ENCODE measurements around the gene HMX3.

HMX3 gene

GRCh38 chr10:123135415-123136141, at the start of gene HMX3:
Gene HMX3 (plus strand): TSS chr10:123135970. CDS start chr10:123136051, 81 bp downstream.
- DNase-seq, result peak; percentile 46

DNA sequence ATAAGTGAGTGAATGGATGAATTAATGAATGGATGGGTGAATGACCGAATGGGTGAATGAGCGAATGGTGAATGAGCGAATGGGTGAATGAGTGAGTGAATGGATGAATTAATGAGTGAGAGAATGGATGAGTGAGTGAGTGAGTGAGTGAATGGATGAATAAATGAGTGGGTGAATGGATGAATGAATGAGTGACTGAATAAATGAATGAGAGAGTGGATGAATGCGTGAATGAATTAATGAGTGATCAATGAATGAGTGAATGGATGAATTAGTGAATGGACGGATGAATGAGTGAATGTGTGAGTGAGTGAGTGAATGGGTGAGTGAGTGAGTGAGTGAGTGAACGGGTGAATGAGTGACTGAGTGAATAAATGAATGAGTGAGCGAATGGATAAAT, 49.5 kb upstream of the HMX3 start:
- DNase-seq, result no peak

- no peak for DNase-seq
Measured at GRCh38 chr10:123087348-123087747, 48.4 kb upstream of the HMX3 start.

- DNase-seq, result no peak
Measured at GRCh38 chr10:123087786-123088185, 48.0 kb upstream of the HMX3 start.

GRCh38 chr10:123092635-123093414, 42.9 kb upstream of the HMX3 start:
- no peak for DNase-seq

DNA sequence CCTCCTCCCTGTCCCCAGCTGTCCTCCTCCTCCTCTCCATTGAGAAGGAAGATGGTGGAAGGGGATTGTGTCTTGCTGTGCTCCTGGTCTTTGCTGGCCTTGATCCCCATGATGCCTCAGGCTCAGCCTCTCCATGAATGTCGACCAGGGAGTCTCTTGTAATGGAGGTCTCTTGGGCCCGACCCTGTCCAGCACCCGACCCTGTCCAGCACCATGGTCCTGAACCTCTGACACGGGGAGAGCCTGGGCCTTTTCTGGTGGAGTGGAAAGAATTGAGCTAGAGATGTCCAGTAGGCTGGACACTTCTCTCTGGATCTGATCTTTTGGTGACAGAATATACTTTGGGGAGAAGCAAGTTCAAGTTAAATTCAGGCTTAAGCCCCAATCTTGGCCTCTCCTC, 42.3 kb upstream of the HMX3 start:
- no peak for DNase-seq

DNA sequence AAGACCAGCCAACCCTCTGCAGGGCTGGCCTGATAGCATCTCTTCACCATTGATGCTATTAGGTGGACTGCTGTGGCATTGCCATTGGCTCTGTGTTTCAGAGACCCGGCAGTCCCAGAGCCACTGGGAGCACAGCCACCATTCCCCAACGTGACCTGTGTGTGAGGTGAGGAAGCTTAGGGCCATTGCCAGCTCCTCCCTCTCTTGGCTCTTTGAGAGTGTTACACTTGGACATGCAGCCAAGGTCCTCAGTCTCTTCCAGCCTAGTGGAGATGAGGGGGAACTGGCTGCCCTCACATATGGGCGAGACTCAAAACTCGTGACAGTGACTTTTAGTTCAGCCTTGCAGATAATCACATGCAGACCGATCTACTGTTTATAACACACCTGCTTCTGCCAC, 39.3 kb upstream of the HMX3 start:
- no peak for DNase-seq

DNA sequence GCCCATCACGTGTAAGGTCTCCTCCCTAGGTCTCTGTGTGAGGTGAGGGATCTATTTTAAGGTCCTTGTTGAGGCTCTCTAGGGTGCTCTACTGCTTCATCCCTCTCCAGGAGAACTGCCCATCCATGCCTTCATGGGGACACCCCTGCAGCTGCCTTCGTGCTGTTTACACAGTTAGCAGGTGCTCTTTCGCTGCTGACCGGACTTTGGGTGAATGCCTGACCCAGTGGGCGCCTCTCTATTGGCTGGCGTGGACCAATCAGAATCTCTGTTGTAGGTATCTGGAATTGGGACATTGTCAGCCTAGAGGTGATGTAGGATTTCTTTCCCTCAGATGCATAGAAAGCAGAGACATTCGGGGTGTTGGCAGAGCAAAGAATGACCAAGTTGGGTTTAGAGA, 38.7 kb upstream of the HMX3 start:
- no peak for DNase-seq

DNA sequence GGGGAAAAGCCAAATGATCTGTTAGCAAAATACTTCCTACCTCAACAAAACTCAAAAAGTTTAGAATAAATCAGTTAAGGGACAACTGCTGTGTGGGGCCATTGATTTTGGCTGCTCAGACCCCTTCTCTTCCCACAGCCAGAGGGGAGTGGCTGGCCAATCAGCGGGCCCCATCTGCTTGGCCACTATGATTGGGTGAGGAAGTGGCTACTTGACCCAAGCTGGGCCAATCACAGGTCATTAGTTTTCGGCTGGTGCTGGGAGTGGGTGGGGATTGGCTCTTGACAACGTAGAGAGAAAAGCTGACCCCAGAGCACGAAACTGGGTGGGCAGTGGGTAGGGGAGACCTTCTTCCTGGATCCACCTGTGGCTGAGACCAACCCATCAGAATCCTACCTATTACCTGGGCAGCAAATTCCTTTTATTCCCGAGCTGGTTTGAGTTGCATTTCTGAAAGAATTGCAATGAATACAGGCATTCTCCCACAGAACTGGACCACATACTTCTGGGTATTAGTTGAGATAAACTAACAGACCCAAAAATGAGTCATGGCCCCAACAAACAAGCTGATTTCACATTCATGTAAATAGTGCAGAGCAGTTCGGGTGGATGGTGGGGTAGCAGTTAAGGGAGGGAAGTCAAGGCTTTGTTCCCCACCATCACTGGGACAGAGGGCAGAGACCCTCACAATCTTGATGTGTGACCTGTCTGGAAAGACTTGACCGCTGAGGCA, 35.6 kb upstream of the HMX3 start:
- DNase-seq, result no peak

- DNase-seq, result no peak
Measured at GRCh38 chr10:123101872-123102271, 33.9 kb upstream of the HMX3 start.

DNA sequence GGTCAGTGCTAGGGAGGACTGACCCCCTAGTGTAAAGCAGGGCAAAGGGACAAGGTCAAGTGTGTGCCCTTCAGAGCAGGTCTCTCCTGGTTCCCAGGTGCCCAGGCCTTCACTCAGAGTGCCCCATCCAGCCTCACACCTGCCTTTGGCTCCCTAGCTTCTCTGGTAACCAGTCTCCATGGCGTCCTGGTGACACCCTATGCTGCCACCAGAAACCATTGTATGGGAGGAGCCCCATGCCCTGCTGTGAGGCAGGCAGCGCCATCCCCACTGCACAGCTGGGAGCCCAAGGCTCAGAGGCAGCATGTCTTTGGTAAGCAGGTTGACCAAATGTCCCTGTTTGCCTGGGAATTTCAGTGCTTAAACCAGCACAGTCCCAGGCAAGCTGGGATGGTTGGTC, 33.1 kb upstream of the HMX3 start:
- no peak for DNase-seq

GRCh38 chr10:123103944-123104343, 31.8 kb upstream of the HMX3 start:
- DNase-seq, result no peak

GRCh38 chr10:123109466-123109865, 26.3 kb upstream of the HMX3 start:
- DNase-seq, result no peak

DNA sequence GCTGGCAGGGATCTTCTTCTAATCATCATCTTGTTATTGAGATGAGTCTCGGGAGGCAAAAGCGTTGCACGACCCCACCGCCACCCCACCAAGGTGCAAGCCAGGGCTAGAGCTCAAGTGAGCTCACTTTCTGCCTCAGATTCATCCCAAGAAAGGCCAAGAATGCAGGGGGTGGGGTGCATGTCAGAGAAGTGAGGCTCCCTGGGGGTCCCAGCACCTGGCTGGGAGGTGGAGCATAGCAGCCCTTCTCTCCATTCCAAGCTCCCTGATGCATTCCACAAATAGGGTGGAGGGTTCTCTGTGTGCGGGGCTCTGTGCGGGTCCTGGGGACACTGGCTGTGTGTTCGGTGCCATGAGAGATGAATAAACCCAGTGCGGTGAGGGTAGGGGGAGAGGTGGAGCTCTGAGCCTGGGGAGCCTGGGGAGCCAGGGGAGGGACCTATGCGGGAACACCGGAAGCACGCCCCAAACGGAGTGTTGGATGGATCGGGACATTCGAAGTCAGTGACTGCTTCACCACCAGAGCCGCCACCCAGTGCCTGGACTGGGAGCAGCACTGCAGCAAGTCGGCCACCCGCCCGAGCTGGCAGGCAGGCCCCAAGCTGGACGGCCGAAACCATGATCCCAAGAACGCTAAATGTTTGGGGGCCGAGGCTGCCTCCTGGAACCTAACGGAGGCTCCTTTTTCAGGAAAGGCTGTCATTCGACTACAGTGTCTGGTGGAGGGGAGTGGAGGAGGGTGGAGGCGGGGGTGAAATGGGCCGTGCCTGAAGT, 17.9 kb upstream of the HMX3 start:
- no peak for DNase-seq

- DNase-seq, result no peak
Measured at GRCh38 chr10:123119081-123119480, 16.7 kb upstream of the HMX3 start.

- no peak for DNase-seq
Measured at GRCh38 chr10:123126246-123126645, 9.5 kb upstream of the HMX3 start.

DNA sequence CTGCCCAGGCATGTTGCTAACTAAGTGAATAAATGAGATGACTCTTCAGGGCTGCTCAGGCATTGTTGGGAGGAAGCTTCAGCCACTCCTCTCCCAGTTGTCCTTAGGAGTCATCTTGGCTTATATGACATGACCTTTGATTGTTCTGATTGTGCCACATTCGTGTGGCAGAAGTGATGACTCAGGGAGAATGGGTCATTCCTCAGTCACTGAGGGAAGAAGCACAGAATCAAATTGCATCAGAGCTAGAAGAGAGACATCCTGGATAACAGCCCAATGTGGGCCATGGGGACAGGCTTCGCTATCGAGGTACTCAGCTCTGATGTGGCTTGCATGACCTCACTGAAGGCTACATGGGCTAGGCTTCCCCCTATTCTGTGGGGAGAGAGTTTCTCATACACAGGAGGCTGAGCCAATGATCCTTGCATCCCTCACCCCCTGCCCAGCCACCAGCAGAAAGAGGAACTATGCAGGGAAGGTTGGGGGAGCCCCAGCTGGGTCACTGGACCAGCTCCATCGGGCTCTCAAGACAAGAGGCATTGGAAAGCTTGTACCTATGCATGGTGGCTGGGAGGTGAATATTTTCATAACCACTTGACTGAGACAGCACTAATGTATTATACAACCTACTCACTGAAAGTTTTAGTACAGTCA, 6.0 kb upstream of the HMX3 start:
- no peak for DNase-seq

DNA sequence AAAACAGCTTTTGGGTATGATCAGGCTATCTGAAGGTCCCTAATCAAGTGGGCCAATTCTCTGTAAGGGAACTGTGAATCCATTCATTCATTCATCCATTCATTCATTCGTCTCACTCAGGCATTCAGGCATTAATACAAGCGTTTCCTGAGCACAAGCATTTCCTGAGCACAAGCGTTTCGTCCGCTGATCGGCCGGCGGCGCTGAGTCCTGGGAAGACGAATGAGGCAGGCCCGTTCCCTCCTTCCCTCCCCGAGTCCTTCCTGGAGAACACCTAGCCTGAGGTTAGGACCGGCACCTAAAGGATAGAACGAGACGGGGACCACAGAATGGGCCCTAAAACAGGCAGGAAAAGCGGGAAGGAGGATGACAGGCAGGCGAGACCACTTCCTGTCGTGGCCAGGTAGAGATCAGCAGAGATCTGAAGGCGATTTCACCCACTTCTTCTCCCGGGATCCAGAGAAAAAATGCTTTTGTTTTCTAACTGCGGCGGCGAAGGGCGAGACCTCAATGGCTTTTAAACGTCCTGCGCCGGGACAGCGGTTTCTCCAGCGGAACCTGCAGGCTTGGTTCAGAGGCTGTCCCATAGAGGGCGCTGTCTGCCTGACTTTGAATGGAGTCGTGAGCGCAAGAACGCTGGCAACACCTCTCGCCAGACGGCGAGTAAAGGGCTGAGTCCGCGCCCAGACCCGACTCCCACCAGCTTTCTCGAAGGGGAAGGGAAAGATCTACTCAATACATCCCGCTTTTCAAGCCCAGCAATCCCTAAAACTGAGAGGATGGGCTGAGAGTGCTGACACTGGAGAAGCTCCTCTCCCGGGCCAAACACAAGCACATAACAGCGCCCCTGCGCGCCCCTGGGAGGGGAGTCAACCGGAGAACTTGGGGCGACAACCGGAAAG, 2.9 kb upstream of the HMX3 start:
- peak; percentile 87 for DNase-seq

GRCh38 chr10:123133541-123134342, 2.0 kb upstream of the HMX3 start:
- no peak for DNase-seq

DNA sequence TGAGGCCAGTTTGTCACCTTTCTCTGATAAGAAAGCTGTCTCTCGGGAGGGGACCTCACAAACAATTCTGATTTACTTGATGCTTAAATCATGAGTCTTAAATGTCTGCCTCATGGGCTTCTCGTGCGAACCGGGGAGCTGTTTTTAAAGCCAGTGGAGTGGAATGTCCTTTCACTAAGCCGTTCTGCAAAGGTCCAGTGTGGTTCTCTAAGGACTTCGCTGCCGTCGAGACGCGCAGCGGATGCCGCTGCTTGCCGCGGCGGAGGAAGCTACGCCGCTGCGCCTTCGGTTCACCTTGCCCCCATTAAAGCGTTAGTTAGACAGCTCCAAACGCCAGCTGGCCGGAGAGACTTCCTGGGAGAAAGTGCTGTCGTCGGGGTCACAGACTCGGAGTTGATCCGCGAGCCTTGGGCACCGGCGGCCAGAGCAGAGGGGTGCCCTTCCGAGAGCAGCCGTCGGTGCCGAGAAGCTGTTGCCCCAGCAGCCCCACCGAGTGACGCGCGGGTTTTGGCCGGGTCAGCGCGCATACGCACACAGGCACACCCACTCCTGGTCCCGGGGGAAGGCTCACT, 1.3 kb upstream of the HMX3 start:
- no peak for DNase-seq

Data from activated naive CD4-positive, alpha-beta T cell treated with Interleukin-2 at 50 U/mL for 16 hours (primary cell).